HG02885 (cell line): Measurements from ENCODE around the gene CYB5B.
"Not testable (repeated sequence)": the region's sequence is repeated elsewhere in the genome, so short reads cannot be mapped to it uniquely, and the experiment has no call there.

Source experiments
- ATAC-seq: cut with Tn5 transposase; IDR thresholded peaks from one replicate; pipeline ENCODE4 v1.9.1; 2021; ENCODE audit warnings: mild to moderate bottlenecking; ENCODE audit not compliant: unreplicated experiment, poor library complexity

Gene CYB5B

GRCh38 chr16:69441030-69441429 lies 16.6 kb downstream of the CYB5B start:
- not testable (repeated sequence) for ATAC-seq

- no peak for ATAC-seq
Measured at GRCh38 chr16:69443927-69444631, 19.7 kb downstream of the CYB5B start.

DNA sequence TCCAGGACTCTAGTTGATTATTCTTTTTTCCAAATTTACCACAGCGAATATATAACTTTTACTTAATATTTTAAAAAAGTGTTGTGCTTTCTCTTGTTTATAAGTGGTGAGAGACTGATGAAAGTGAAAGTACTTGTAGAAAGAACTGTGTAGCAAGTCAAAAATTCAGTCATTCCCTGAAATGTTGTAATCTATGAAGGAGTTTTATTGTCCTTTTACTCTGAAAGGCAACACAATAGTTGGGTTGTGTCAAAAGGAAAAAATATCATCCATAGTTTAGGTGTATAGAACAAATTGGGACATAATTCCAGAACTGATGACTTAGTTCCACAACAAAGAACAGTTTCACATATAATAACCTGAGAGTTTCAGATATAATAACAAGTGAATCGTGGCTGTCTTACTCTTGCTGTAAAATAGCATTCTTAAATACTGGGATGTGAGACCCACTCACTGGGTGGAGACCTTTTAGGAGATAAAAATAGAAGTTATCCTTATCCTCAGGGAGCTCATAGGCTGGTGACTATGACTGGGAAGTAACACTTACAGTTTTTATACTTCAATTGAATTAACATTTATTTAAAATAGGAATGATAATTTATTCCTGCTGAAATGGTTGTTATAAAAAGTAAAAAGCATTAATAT lies 20.6 kb downstream of the CYB5B start:
- ATAC-seq: no peak

- ATAC-seq: no peak
Measured at GRCh38 chr16:69448470-69449193, 24.2 kb downstream of the CYB5B start.

GRCh38 chr16:69451166-69451565 lies 26.7 kb downstream of the CYB5B start:
- ATAC-seq: no peak

DNA sequence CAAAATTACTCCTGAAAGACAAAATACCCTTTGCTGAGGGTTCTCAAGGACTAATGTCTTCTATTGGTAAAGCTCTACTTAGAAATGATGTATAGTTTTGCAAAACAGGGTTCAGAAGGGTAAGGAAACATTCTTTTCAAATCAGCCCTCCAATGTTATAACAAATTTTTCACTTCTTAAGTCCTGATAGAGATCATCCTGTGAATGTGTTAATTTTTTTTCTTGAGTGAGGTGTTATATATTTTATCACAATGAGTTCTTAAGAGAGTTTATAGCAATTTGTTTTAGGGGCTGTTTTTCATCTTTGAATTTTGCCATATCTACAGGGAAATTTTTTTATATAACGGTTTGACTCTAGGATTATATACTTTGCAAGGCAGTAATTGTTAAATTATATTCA lies 29.5 kb downstream of the CYB5B start:
- no peak for ATAC-seq

- no peak for ATAC-seq
Measured at GRCh38 chr16:69463876-69464275, 39.5 kb downstream of the CYB5B start.

- peak; percentile 54 for ATAC-seq
Measured at GRCh38 chr16:69465083-69465721, 40.8 kb downstream of the CYB5B start.

DNA sequence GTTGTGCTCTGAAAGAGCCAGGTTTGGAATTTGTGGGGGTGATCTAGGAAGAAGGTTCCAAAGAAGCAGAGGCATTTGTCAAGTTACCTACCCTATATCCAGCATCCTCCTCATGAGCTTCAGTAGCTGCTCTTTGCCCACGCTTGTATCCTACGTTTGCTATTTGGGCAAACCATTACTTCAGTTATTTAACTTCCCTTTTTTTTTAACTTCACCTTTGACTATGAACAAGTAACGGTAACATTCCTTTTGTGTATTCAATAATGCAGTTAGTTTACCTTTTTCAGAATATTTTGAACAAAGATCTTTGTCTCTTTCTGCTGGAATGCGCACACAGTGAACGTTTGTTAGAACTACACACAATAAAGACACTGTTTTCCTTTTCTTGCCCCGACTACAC lies 41.5 kb downstream of the CYB5B start:
- ATAC-seq: no peak

DNA sequence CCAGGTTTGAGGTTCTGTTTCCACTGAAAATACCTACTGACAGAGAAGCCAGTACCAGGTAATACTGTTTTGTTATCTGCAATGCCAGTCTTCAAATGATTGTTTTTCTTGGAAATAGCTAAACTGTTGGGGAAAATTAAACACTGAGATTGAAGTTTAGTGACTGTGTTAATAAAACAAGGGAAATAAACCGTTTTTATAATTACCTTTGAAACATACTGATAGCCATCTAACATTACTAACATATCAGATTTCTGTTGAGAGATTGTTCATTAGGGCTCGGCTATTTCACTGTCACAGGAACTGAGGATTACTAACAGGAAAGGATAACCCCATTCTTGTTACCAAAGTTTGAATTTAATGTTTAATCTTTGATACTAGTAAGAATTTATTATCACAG lies 42.1 kb downstream of the CYB5B start:
- no peak for ATAC-seq

DNA sequence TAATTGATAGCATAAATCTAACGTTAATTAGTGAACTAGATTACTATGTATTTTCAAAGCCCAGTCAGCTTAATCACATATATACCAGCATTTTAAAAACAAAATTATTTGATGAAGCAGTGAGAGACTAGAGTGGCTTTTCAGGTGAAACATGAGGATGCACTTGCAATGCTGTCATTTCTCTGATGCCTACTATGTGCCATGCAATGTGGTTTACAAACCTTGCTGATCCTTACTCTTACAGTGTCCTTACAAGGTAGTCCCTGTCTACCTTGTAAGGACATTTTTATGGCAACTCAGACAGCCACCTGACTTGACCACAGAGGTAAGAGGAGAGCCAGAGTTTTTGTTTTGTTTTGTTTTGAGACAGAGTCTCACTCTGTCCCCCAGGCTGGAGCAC lies 42.7 kb downstream of the CYB5B start:
- no peak for ATAC-seq

GRCh38 chr16:69467531-69468204 lies 43.2 kb downstream of the CYB5B start:
- no peak for ATAC-seq

DNA sequence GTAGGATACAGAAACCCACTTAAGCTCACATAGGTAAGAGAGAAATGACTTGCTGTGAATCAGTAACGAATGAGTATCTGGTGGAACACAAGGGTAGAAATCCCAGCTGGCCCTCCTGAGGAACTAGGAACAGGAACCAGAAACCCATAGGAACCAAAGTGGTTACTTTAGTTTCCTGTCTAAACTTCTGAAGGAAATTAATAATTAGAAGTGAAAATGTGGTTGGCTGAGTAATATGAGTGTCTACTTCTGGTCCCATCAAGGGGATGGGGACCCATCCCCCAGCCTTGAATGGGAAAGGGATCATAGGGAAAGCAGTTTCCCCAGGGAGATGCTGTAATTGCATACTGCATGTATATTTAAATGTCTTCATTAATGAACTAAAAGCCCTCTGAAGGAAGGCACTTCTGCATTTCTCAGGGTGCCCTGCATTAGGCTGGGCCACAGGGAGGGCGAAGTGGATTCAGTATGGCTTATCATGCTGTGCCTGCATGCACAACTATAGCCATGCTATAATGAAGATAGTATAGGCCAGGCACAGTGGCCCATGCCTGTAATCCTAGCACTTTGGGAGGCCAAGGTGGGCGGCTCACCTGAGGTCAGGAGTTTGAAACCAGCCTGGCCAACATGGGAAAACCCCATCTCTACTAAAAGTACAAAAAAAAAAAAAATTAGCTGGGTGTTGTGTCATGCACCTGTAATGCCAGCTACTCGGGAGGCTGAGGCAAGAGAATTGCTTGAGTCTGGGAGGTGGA lies 45.6 kb downstream of the CYB5B start:
- ATAC-seq: peak; percentile 50

DNA sequence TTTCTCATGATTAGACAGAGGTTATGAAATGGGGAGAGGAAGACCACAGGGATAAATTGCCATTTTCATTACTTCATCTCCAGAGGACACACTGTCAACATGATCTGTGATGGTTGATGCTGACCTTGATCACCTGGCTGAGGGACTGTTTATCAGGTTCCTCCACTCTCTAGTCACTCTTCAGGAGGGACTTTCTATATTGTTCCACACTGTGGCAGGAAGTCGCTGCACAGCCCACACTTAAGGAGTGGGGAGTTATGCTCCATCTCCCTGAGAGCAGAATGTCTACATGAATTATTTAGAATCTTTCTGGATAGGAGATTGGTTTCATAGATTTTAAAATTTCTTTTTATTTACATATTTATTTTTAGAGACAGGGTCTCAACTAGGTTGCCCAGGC lies 46.7 kb downstream of the CYB5B start:
- ATAC-seq: no peak

DNA sequence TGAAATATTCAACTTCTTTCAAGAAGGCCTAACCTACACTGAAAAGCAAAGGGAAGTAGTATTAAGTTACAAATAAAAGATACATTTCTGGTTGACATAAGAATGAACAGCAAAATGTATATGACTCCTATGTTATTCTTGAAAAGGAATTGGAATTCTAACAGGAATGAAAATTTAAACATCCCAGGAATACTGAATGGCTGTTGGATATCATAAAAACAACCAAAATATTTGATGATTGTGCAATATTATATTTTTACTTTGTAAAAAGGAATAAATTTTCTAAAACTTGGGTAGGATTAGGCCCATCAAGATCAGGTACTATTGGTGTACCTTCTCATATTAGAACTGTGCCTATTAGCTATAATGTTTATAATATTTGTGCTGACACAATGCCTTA lies 50.0 kb downstream of the CYB5B start:
- ATAC-seq: no peak

GRCh38 chr16:69476920-69477443 lies 52.6 kb downstream of the CYB5B start:
- ATAC-seq: no peak

DNA sequence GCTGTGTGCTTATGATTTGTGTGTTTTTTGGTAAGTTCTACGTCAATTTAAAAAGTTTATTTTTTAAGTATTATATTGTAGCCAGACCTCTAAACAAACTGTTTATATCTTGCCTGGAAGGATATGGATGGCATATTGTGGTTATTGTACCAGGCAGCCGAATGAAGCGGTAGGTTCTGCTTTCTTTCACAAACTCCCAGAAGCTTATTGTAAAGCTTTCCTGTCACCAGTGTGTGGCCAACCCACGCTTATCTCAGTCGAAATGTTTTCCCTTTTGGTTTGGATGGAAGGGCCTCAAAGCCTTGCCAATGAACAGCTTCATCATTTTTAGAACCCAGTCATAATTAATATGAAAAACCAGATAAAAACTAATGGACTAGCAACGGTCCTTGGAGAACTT lies 53.1 kb downstream of the CYB5B start:
- ATAC-seq: no peak

DNA sequence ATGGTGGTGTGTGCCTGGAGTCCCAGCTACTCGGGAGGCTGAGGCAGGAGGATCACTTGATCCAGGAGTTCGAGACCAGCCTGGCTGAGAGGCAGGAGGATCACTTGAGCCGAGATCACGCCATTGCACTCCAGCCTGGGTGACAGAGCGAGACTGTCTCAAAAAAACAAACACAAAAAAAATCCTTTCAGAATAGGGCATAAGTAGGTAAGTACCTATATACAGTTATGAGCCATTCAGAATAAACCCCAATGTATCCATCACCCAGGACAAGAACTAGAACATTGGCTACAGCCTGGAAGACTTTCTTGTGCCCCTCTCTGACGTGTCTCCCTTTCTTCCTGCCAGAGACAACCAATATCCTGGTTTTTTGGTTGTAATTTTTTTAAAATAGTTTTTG lies 54.3 kb downstream of the CYB5B start:
- ATAC-seq: no peak

- ATAC-seq: no peak
Measured at GRCh38 chr16:69479775-69480174, 55.4 kb downstream of the CYB5B start.
